Activated CD4-positive, alpha-beta T cell treated with anti-CD3 and anti-CD28 coated beads, Interleukin-2, amount 50 U/mL, for 48 hours (primary cell): ENCODE measurements around the gene MAP2.

Experiments used
- DNase-seq, 2 experiments: peaks; one replicate each; pipeline ENCODE4 v3.0.0-alpha.2; 2020

MAP2 gene

DNA sequence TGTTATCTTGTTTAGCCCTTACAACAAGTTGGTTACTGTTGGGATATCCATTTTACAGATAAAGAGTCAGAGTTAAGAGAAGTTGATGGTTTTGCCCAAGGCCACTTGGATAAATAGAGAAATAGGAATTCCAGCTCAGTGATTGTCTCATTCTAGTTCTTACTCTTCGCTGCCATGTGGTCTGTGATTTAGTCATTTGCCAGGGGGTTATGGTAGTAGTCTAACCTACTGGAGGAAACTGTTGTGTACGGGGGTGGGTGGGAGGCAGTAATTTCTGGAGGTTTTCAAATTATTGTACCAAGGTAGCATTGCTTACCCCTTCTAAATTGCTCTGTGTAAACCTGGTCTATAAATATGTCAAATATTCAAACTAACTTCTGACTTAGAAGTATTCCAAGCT is 110.4 kb downstream of the MAP2 start:
- DNase-seq: no peak

DNA sequence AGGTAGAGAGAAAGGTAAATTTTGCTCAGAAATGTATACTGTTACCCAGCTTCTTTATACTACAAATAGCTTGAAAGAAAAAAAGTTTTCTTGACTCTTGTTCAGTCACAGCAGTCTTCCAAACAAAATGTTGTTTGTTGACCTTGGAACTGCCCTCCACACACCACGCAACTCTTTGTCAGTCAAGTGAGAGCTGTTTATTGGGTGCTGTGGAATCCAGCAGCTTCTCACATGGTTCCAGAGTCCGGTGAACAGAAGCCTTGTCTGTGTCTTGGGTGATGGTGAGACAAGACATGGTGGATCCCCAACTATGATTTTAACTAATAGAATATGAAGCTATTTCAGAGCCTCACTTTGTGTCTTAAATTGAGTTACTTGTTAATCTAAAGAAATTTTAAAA is 112.5 kb downstream of the MAP2 start:
- peak in 1 of 2 experiments; percentile 0 for DNase-seq

DNA sequence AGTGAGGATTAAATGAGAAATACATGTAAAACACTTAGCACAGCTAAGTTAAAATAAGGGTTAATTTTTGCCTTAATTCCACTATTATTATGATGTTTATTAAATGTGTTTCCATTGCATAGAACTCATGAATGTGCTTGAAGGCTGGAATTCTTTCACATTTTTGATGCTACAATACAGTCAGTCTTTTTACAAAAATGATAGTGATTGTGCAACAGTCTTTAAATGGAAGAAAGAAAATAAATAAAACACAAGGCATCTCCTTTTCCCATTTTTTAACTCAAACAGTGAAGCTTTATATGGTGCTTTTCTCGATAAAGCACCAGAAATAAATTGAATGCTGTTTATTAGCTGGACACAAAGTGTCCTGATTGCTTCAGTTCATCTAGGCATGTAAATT is 123.9 kb downstream of the MAP2 start:
- DNase-seq: no peak

DNA sequence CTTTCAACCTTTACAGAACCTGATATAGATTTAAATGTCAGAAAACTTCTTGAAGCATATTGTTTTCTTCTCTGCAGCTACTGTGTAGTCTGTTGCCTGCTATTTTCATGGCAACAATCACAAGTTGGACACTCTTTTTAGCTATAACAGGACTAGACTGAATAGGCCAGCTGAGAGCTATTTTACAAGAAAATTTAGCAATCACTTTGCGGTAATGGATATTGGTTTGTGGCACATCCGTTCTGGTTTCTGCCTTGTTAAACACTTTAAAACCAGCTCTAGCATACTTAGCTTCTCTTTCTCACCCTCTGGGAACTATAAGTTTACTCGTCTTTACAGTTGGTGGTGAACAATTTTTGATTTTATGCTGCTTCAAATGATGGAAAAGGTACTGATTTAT is 125.7 kb downstream of the MAP2 start:
- DNase-seq: no peak

DNA sequence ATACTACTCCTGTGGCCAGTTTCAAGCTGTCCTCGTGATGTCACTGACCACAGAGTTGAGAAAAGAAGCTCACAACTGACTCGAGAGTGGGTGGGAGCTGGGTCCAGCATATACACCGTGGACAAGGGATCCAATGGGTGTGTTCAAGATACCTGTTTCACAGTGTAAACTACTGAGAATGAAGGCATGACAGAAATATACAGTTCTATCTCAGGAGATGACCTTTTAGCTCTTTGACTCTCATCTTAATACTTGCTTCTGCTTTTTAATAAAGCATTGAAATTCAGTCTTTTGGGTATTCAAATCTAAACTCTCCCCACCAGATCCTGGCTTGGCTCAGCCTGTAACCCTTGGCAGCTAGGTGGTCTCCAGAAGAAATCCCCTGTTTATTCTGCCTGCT is 130.1 kb downstream of the MAP2 start:
- no peak for DNase-seq

DNA sequence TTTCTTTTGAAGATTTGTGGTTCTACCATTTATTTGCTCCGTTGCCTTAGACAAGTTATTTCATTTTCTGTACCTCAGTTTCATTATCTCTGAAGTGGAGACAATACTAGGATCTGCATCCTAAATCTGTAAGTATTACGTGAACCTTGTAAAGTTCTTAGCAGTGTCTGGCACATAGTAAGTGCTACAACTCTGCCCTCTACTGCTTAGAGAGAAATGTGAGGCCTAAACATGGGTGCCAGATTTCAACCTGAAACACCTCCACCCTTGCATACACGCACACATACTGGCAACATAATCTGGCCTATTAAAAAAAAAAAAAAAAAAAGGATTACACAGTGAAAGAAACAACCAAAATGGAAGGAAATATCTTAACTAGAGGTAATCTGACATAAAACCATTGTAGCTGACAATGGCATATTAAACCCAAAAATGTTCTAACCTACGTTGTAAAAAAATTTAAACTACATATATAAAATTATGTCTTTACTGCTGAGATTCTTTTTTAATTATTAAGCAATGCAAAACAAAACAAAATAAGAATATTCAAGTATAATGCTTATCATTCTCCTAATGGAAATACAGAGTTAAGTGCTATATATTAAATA is 132.6 kb downstream of the MAP2 start:
- DNase-seq: no peak

DNA sequence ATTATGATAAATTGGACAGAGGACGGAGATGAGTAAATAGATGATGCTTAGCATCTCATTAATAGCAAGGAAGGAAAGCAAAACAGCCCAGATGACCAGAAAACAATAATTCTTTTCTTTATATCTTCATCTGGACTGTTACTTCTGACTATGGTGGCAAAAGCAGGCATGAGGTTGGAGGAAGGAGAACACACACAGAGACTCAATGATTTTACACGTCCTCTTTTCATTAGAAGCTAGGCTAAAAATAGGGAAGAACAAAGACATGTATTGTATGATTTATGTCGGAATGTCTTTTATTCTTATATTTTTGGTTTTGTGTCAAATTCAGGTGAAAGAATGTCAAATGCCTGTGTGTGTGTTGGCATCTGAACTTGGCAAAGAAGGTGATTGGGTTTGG is 137.1 kb downstream of the MAP2 start:
- DNase-seq: no peak

DNA sequence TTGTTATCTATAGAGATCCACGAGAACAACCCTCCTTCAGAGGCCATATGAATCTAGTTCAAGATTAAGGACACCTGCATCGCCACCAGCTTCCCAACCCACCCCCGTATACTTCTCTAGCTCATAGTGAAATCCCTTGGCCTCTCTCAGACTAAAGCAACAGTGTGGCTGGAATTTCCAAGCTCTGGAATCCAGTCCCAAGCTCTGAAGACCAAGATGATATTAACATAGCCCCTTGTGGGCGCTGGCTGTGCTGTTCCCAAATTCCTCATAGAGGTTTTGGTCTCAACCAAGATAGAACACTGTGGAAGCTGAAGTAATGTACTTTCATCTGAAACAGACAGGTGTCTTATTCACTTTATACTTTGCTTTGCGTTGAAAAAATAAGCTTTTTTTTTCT is 139.6 kb downstream of the MAP2 start:
- no peak for DNase-seq

DNA sequence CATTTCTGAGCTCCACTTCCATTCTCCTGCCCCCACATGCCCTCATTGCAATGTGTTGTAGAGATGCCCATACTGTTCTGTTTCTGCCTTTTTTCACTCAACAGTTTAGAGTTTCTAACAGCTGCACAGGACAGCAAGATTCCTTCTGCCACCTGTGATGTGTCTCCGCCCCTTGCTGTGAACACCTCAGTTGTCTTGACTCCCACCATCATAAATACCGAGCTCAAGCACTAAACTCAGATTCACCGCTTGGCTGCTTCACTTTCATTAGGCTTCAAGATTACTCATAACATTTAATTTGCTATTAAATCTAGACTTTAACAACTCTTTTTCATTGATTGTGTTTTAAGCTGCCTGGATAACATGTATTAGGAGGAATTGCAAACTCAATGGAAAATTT is 141.0 kb downstream of the MAP2 start:
- no peak for DNase-seq

DNA sequence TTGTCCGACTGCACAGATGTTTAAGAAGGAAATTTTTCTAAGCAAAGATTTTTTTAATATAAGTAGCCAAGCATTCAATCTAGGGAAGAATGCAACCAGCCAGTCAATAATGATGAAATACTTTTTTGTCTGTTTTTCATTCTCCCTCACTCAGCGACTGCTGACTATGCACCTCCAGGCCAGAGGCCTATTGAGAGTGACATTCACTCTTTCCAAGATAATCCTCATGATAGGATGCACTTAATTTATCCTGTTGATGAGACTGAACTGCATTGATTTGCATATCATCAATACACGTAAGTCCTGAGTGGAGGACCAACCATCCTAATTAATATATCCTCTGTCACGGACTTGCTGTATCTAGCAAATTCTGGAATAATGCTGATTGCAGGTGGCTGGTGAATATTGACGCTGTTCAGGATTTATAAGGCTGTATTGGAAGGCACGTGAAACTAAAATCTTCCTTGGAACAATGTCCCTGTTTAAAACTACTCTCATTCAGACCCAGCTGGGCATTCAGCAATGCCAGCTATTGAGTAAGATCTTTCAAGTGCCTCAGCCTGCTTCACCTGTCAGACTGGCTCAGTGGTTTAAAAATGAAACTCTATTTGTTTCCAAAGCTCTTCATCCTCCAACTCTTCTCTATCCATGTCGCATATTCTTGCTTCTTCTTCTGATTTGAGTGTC is 142.2 kb downstream of the MAP2 start:
- no peak for DNase-seq

DNA sequence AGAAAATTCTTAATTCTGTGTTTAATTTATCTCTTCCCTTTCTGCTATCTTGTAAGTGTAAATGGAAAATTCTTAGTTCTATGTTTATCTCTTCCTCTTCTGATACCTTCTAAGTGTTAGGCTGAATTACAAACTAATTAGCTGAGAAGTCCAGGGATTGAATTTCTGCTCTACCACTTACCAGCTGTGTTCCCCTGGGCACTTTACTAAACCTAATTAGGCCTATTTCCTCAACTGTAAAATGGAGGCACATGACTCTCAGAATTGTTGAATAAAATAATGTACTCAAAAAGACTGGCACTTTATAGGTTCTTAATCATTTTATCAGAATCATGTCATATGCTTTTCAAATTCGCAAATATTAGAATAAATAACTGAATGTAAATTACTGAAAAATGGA is 146.3 kb downstream of the MAP2 start:
- no peak for DNase-seq

DNA sequence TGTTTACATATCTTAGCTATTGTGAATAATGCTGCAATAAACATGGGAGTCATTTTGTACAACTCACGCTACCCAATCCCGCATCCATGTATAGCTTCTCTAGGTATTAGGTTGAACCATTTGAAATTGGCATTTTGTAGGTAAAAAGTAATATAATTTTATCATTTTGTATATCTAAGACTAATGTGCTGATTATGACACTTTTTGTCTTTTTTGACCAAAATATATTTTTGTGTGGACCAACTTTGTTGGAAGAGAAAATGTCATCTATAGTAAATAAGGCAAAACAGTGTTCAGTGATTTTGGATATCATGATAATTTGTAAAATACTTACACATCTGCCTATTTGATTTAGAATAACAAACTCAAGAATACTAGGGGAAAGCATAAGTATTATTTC is 150.7 kb downstream of the MAP2 start:
- DNase-seq: no peak

DNA sequence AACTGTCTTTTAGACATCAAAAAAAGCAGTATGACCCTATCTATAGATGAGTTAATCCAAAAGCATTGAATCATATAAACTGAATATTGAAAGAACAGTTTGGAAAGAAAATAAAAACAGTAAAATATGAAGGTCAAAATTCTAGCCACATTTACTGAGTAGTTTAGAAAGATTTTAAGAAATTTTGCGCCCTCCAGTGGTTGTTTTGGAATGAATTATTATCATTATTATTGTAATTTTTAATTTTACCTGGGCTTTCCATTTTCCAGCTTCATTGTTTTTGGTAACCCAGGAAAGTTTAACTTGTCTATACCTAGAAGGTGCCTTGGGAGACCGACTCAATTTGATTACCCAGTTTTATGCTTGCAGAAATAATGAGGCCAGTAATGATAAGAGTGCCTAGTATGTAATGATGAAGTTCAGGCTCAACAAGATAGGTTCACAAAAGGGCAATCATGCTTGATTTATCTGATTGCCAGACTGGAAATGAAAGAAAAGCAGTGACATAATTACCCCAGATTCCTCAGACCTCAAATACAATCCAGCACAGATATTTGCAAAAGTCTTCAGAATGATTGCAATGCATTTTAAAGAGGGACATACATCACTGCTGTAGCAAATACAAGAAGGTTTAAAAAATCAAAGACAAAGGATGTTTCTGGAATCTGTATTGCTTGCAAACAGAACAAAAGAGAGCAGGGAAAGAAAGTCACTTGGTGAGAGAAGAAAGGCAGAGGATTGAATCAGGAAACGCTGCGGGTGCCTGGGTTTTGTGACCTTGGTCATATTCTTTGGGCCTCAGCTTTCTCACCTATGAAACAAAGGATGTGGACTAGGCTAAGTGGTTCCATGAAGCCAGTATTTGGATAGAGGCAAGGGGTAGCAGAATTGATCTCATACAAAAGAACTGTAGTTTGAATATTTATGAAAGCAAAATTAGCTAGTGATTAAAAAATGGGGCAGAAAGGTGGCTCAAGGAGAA is 153.8 kb downstream of the MAP2 start:
- no peak for DNase-seq

DNA sequence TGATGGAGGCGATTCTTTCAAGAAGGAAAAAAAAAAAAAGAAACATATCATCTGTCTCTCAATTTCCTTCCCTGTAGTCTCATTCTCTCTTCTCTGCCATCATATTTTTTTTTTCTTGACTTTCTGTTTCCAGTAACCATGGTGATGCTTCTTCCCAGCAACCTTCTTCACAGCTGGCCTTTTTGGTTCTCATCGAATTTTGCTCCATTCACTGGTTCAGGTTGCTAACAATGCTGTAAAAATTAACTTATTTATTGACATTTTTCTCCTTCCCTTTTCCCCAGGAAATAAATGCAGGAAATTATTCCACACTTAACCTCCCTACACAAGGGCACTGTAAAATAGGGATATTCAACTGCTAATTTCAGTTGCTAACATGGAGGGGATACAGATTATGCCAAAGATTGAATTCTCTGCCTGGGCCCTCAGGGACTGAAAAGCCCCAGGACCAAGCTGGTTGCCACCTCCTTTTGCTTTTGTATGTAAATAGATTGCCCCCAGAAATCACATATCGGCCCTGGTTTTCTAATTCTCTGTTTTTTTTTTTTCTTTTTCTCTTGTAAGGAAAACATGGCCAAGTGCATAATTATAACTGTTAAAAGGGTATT is 154.7 kb downstream of the MAP2 start:
- DNase-seq: no peak

DNA sequence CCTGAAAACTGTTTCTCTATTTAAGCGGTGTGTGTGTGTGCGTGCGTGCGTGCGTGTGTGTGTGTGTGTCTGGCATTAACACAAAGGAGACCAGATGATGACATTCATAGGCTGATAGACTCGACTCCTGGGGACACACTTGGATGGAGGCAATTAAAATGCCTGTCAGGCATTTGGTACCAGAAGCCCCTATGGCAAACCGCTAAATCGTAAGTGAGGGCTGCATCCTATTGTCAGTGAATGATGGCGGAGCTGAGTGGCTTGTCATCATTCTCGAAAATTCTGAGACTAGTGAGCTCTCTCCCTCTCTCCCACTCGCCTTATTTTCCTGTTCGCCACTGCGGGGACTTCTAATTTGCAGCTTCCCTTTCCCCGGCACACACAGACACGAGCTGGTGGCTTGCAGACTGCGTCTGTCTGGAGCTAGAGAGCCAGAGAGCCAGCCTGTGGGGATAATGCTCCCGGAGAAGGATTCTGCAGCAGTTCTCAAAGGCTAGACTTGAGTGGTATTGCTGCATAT is 155.4 kb downstream of the MAP2 start:
- no peak for DNase-seq

DNA sequence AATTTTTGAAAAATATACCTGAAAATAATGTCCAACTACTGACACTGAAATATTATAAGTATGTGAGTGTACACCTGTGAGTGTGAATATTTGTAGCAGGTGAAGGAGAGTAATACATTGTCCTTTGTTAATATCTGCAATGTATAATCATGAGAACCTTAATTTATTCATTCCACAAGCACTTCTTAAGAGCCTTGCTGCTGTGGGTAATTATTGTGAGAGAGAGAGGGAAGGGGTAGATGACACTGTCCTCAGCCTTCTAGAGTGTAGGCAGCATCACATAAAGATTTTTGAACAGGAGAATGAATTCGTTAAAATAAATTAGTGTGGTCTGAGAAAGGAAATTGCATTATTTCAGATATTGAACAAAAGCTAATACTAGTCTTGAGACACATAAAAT is 157.2 kb downstream of the MAP2 start:
- no peak for DNase-seq

DNA sequence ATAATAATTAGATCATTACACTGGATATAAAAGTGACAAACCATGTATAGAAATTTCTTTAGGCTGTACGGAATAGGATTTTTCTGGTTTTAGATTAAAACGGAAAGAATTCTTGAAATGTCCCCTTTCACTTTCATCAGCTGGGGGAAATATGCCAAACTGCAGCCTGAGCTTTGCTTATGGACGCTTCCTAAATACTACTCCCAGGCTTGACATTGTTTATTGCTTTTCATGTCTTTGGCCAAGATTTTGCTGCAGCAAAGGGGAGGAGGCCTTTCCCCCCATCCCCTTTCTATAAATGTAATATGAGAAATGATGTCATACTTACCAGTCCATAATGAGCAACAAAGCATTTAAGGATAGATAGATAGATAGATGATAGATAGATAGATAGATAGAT is 158.4 kb downstream of the MAP2 start:
- no peak for DNase-seq

DNA sequence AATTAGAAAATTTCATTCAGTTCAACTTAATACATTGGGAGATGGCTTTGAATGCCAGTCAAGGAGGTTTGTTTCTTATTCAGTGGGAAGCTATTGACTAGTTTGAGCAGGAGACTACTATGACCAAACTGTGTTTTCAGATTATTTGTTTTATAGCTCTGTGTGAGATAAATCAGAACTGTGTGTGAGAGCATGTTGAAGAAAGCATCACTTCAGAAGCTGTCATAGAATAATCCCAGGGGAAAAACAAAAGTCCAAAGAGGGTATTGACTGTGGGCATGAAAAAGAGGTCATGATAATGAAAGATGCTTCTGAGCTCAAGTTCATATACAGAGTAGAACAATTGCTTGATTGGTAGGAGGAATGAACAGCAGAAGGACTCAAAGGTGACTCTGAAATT is 160.6 kb downstream of the MAP2 start:
- no peak for DNase-seq

DNA sequence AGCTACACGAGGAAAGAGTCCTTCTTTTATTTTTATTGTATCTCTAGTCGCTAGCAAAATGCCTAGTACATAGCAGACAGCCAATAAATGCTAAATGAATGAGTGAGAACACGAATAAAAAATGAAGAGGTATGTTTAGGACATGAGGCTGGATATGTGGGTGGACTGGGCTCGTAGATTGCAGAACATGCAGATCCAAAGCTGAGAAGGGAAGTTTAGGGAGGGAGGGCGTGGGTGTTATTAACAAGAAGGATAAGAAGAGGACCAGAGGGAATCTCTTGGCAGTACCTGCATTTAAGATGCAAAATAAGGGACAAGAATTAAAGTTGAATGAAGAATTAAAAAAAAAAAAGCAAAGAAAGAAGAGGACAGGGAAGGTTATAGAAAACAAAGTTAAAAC is 161.1 kb downstream of the MAP2 start:
- no peak for DNase-seq

DNA sequence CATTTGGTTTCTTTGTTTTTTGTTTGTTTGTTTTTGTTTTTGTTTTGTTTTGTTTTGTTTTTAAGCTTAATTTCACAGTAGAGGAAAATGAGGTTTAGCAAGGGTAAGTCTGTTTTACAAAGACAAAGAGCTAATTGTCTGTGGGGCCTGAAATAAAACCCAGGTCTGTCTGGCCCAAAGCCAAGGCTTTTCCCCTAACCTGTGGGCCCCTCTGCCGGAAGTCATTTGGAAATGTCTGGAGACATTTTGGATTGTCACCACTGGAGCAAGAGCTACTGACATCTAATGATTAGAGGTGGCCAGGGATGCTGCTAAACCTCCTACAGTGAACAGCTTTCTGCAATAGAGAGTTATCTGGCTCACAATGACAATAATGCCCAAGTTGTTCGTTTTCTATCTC is 167.2 kb downstream of the MAP2 start:
- DNase-seq: no peak

DNA sequence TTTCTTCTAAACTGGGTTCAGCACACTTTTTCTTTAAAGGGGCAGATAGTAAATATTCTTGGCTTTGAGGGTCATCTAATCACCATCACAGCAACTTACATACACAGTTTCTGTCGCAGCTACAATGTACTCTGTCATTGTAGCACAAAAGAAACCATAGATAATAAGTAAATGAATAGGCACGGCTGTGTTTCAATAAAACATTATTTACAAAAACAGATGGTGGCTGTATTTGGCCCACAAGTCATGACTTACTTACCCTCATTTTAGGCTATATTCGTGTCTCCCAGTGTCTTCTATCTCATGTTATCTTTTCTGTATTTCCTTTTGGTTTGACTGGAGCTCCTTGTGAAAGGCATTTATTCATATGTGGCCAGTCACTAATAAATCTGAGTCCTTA is 168.3 kb downstream of the MAP2 start:
- no peak for DNase-seq

DNA sequence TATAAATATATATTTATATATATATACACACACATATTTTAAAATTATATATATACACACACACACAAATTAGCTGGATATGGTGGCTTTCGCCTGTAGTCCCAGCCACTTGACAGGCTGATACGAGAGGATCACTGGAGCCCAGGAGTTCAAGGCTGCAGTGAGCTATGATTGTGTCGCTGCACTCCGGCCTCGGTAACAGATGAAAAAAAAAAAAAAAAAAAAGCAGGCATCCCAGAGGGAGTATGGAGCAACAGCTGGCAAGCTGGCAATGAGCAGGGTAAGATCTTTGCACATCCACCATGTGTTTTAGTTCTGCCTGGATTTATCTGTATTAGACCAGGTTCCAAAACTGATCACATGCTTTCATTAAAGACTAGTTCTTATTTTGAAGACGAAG is 170.1 kb downstream of the MAP2 start:
- no peak for DNase-seq

DNA sequence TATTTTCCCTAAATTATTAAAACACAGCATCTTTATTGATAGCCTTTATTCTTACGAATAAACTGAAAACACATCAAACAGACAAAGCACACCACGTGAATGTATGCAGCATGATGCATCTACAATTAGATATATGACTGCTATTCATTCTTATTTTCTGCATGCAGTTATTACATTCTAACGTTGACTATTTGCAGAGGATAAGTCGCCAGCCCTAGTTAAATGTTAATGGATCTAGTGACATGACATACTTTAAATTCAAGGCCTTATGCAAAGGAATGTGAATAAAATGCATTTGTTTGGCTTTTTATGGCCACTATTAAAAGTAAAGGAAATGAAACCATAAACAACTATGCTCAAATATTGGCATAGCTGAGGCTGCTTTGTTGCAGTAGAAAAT is 172.4 kb downstream of the MAP2 start:
- DNase-seq: no peak
